SW480 (cell line): Measurements from ENCODE around the gene TIMM29.
A peak's percentile ranks its signal among the peaks of the same experiment; 100 is the strongest.
"Not testable (repeated sequence)": the region's sequence is repeated elsewhere in the genome, so short reads cannot be mapped to it uniquely, and the experiment has no call there.

Experiments
- DNase-seq: peaks from one replicate; pipeline ENCODE4 v3.0.0-alpha.2; 2016; ENCODE audit warnings: low spot score

The TIMM29 gene

GRCh38 chr19:10912619-10913018, 16.0 kb upstream of the TIMM29 start:
- no peak for DNase-seq

- DNase-seq, result no peak
Measured at GRCh38 chr19:10913716-10914340, 14.8 kb upstream of the TIMM29 start.

- DNase-seq, result no peak
Measured at GRCh38 chr19:10915130-10916091, 13.2 kb upstream of the TIMM29 start.

GRCh38 chr19:10916602-10917001, 12.0 kb upstream of the TIMM29 start:
- DNase-seq, result no peak

- no peak for DNase-seq
Measured at GRCh38 chr19:10918359-10918758, 10.3 kb upstream of the TIMM29 start.

- no peak for DNase-seq
Measured at GRCh38 chr19:10919352-10920287, 9.0 kb upstream of the TIMM29 start.

- no peak for DNase-seq
Measured at GRCh38 chr19:10920288-10920655, 8.3 kb upstream of the TIMM29 start.

- no peak for DNase-seq
Measured at GRCh38 chr19:10920781-10921180, 7.8 kb upstream of the TIMM29 start.

GRCh38 chr19:10921199-10921909, 7.3 kb upstream of the TIMM29 start:
- DNase-seq, result no peak

GRCh38 chr19:10921910-10922637, 6.5 kb upstream of the TIMM29 start:
- no peak for DNase-seq

GRCh38 chr19:10922638-10923014, 6.0 kb upstream of the TIMM29 start:
- no peak for DNase-seq

GRCh38 chr19:10923260-10924112, 5.1 kb upstream of the TIMM29 start:
- DNase-seq, result no peak

- DNase-seq, result no peak
Measured at GRCh38 chr19:10924597-10924996, 4.0 kb upstream of the TIMM29 start.

- no peak for DNase-seq
Measured at GRCh38 chr19:10927730-10928562, 665 bp upstream of the TIMM29 start.

GRCh38 chr19:10929402-10929794, 787 bp downstream of the TIMM29 start:
- DNase-seq, result no peak

- DNase-seq, result no peak
Measured at GRCh38 chr19:10935371-10936059, 6.9 kb downstream of the TIMM29 start.

- DNase-seq, result peak; percentile 82
Measured at GRCh38 chr19:10936661-10937084, 8.1 kb downstream of the TIMM29 start.

- not testable (repeated sequence) for DNase-seq
Measured at GRCh38 chr19:10941649-10942048, 13.0 kb downstream of the TIMM29 start.
